Jurkat, Clone E6-1 (cell line): ENCODE results near the gene NRL.

Experiments used
- DNase-seq: peaks from one replicate; pipeline ENCODE4 v3.0.0-alpha.2; 2011; ENCODE audit warnings: low read depth, low spot score
- H3K4me3 ChIP-seq: 2 replicates; pipeline ENCODE4 v1.5.1; 2011; ENCODE audit warnings: mild to moderate bottlenecking, low read length, control low read depth, moderate library complexity

NRL gene

DNA sequence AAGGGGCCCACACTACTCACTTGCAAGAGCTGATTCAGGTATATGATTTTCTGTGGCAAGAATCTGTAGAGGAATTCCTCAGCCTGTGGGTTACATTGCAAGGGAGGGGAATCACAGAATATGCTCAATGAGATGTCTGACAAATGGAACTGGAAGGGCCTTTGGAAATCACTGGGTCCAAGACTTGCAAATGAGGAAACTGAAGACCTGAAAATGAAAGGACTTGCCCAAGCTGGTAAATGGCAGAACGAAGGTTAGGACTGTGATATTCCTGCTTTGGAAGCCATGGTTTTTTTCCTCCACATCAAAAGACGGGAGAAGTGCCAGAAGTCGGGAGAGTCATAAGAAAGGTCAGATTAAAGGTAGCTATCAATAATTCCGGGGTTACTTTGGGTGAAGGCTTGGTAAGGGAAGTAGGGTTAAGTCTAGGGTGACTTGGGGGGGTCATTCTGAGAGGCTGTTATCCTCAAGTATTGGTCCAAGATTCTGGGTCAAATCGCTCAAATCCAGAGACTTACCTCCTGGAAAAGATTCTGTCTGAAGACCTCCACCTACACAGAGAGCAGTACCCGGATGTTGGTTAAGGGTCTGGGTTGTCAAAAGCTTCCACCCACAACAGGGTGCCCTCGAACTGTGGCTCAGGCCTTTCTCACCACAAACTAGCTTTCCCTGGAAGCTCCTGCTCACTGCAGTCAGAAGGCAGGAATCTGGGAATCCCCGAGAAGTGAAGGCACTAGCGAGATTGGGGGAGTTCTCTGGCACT lies 31.1 kb upstream of the NRL start:
- H3K4me3 ChIP-seq = peak overlapping the region; percentile 97
- DNase-seq = no peak

DNA sequence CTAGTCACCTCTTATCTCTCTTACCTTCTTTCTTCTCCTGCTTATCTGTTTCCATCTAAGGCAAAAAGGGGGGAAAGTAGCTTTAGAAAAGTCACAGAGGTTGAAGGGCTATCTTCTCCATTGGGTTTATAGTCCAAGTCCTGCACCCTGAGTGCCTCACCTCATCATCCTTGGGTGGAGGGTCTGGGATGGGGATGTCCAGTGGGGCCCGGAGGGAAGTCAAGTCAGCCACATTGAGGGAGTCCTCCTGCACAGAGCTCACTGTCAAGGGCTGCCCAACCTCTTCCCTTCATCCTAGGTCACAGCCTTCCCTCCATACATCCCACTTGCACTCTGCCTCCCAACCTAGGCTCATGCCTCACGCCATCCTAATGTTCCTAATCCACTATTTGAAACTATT lies 30.5 kb upstream of the NRL start:
- DNase-seq = no peak
- peak overlapping the region; percentile 97 for H3K4me3 ChIP-seq

DNA sequence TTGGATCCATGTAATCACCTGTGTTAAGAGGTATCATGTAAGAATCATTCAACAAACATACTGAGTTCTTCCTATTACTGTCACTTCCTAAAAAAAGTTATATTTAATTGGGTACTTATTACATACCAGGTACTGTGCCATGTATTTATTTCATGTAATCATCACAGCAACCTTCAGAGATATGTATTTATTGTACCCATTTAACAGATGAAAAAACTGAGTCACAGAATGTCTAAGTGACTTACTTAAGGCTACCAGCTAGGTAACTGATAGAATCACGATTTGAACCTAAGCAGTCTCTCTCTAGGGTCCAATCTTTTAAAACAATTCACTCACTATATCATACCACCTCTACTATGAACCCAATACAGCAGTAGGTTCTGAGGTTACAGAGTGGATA lies 29.7 kb upstream of the NRL start:
- H3K4me3 ChIP-seq = no peak overlapping the region
- DNase-seq = no peak

DNA sequence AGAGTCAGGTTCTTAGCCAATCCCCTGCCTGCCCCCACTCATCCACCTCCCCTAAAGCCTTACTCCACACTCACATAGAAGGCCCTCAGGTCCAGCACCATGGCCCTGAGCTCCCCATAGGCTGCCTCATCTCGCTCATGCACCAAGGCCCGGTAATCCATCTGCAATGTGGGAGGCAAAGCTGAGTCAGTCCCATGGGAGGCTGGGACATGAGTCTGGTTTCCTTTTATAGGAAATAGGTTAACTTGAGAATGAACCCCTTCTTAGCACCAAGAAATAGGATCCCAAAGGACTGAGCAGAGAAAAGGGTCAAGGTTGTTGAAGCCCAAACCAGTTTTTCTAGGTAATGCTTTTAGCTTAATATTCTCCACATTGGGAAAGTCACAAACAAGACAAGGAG lies 28.8 kb upstream of the NRL start:
- no peak for DNase-seq
- H3K4me3 ChIP-seq = no peak overlapping the region

DNA sequence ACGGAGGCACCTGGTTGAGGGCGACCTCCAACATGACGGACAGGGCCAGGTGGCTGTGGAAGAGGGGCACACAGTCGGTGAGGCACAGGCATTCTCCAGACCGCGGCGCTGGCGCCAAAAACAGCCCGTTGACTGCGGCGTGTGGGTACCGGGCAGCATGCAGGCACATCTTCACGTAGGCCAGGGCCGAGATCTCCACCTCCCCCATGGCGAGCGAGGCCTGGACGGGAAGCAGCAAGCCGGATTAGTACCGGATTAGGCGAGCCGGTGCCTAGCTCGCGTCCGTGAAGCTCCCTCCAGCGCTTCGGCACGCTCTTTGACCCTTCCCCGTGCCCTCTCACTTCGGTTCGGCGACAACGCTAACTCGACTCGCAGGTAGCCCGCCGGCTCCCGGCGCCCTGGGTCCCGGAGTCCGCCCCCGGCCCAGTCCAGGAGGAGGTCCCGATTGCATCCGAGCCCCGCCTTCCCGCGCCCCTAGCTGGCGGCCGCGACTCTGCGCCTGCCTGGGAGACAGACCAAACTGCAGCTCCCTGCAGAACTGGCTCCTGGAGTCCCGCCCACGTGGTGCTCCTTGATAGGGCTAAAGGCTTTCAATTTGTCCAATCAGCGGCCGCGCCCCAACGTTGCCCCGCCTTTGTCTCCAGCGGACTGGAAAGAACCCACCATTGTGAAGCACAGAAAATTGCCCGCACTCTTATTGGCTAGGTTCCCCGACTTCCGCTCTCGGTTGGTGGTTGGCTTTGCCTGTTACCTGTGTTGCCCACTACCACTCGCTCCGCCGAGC lies 26.5 kb upstream of the NRL start, which contains the start of gene EMC9:
TSS of gene EMC9 (minus strand) at position 495 of the 784 bp plus-strand sequence. CDS start at position 208, 287 bp downstream.
- peak; percentile 99 for DNase-seq
- peak within 1 kb of the TSS; percentile 96 for H3K4me3 ChIP-seq

DNA sequence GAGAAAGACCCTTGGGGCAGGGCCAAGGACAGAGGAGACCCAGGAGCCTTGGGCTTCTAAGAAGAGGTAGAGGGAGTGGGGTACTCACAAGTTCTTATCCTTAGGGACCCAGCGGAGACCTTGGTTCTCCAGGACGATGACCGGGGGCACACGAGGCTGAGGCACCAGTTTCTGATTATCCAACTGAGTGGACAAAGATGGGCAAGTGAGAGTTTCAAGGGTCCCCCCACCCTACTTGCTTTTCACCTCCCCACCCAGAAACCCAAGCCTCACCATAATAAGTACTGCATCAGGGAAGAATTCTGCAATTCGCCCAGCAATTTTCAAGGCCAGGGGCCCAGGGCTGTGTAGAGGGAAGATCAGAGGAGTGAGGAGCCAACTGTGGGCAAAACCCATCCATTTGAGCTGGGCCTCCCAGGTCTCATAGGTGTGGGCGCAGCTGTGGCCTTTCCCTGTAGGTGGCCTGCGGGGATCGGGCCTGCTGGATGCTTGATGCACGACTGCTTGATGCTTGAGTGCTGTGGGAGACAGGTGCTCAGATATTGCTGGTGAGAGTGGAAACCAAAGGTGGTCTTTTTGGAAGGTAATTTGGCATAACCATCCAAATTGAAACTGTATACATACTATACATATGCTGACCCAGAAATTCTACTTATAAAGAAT lies 24.7 kb upstream of the NRL start:
- no peak overlapping the region for H3K4me3 ChIP-seq
- no peak for DNase-seq

DNA sequence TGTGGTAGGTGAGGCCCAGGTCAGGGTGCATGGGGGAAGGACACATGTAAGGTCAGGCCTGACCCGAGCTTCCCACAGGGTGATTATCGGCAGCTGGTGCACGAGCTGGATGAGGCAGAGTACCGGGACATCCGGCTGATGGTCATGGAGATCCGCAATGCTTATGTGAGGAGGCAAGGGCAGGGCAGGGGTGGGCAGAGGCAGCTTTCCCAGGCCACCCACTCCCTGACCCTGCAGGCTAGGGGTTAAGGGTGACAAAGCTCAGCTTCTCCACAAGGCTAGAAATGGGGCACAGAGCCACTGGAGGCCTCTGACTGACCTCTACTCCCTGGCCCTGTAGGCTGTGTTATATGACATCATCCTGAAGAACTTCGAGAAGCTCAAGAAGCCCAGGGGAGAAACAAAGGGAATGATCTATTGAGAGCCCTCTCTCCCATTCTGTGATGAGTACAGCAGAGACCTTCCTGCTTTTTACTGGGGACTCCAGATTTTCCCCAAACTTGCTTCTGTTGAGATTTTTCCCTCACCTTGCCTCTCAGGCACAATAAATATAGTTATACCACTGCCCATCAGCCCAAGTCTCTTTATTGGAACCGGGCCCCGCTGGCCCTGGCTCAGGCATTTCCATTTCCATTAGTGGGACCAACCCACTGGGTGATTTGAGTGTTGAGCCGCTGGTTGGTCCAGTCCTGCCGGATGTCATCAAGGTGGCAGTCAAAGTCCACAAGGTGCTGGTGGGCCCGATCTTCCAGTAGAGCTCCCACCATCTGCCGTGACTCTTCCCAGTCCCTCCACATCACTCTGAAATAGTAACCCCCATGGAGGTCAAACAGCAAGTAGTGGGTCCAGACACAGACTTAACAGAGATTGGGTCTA lies 23.9 kb upstream of the NRL start:
- no peak for DNase-seq
- no peak overlapping the region for H3K4me3 ChIP-seq

DNA sequence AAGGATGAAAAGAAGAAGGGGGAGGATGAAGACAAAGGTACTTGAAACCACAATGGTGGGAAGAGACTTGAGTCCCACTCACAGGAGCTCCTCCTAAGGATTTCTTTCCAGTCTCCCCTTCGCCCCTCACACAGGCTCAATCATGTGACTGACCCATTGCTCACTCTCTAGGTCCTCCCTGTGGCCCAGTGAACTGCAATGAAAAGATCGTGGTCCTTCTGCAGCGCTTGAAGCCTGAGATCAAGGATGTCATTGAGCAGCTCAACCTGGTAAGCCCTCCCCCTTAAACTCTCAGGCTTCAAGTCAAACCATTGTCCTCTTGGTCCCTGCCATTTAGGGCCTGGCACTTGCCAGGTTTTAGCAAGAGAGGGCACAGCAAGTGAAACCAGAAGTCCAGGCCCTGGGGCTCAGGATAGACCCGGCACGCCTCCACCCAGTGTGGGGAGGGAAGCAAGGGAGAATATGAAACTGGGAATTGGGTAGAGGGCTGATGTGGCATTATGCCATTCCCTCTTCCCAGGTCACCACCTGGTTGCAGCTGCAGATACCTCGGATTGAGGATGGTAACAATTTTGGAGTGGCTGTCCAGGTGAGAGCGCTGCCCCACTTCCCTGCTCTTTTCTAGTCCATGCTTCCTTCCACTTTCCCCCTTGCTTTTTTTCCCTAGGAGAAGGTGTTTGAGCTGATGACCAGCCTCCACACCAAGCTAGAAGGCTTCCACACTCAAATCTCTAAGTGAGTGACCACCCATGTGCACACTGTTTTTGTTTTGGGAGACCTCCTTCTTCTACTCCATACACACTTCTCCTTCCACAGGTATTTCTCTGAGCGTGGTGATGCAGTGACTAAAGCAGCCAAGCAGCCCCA lies 23.0 kb upstream of the NRL start:
- no peak overlapping the region for H3K4me3 ChIP-seq
- DNase-seq = no peak

DNA sequence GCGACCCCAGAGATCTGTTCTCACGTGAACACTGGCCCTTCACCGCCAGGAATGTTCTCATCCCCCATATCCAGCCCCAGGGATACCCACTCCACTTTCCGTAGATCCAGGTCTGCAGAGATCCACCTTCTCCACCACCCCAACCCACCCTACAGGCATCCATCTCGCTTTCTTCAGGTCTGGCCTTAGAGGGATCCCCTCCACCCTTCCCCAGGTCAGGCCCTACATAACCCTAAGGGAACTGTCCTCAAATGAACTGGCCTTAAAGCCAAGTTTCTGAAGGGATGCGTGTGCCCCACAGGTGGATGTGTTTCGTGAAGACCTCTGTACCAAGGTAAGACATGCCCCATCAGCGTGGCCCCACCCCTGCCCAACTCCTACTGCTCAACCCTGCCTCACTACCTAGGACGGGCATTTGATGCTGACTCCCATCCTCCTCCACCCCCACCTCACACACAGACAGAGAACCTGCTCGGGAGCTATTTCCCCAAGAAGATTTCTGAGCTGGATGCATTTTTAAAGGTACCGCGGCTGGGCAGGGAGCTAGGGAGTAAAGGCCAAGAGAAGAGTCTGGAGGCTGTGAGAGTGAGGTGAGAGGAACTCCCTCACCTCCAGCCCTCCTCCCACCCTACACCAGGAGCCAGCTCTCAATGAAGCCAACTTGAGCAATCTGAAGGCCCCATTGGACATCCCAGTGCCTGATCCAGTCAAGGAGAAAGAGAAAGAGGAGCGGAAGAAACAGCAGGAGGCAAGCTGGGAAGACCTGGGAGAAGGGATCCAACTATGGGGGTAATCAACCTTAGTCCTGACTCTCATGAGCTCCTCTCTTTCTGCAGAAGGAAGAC lies 22.2 kb upstream of the NRL start:
- DNase-seq = no peak
- H3K4me3 ChIP-seq = peak overlapping the region; percentile 83

DNA sequence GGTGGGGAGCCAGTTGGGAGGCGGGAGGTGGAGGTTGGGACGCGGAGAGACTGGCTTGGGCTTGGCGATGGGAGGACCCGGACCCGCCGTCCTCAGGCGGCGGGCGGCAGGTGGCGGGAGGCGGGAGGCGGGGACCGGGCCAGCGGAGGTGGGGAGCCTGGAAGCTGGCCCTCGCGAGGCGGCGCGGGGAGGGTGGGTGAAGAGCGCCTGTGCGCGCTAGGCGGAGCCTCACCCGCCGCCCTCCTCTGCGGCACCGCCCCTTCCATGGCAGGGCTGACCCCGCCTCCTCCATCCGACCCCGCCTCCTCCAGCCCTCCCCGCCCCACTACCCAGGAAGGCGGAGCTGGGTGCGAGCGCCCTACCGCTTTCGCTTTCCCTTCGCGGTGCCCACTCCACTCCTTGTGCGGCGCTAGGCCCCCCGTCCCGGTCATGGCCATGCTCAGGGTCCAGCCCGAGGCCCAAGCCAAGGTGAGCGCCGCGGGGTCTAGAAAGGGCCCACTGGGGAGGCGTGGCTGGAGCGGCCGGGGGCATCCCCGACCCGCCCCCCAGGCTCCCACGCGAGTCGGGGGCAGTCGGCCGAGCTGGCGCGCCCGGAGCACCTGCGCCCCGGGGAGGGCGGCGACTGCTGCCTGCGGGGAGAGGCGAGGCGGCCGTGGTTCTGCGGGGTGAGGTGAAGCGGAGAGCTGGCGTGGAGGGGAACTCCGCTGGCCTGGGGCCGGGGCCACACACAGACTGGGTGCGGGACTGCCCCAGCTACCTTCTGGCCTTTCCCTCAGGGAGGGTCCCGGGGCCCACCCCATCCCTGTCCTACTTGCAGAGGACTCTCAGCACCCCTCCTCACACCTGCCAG lies 21.3 kb upstream of the NRL start, which contains the start of gene PSME1:
TSS of gene PSME1 (plus strand) at position 361 of the 850 bp plus-strand sequence. CDS start at position 430, 69 bp downstream.
- H3K4me3 ChIP-seq = peak within 1 kb of the TSS; percentile 83
- DNase-seq = peak; percentile 82

DNA sequence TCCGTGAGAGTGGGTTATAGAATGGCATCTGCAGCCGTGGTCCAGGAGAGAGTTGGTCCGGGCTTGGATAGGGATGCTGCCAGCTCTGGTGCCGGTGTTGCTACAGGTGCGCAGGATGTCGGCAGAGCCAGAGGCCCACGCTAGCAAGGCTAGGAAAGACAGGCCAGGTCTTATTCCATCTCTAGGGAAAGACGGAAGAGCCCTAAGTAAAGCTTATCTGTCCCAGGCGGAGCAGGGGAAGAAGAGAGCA lies 20.8 kb upstream of the NRL start:
- no peak for DNase-seq
- peak overlapping the region; percentile 83 for H3K4me3 ChIP-seq

DNA sequence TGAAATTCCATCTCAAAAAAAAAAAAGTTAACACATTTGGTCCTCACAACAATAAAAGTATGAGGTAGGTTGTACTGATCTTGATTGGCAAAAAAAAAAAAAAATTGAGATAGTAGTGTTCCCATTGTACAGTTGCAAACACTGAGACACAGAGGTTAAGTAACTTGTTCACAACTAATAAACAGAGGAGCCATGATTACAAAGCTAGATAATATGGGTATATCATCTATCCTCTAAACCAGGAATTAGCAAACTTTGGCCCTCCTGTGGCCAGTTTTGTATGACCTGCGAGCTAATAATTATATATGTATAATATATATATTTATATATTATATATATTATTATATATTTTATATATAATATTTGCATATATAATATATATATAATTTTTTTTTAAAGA lies 19.0 kb upstream of the NRL start:
- DNase-seq = no peak
- H3K4me3 ChIP-seq = no peak overlapping the region

DNA sequence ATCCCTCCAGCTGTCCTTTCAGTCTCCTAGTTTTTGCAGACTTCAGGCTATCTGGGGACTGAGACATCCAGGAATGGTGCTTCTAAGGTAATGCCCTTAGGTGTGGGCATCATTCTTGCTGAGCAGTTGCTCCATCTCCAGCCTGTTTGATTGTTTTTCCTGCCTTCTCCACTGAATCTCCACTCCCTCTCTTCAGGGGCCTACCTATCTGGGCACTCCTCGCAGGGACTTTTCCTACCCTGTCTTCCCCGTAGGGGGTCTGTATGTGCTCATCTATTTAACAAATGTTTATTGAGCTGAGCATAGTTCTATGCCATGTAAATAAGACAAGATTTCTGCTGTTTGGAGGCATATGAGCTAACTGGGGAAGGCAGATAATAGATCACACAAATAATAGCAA lies 18.2 kb upstream of the NRL start:
- DNase-seq = no peak
- H3K4me3 ChIP-seq = no peak overlapping the region

DNA sequence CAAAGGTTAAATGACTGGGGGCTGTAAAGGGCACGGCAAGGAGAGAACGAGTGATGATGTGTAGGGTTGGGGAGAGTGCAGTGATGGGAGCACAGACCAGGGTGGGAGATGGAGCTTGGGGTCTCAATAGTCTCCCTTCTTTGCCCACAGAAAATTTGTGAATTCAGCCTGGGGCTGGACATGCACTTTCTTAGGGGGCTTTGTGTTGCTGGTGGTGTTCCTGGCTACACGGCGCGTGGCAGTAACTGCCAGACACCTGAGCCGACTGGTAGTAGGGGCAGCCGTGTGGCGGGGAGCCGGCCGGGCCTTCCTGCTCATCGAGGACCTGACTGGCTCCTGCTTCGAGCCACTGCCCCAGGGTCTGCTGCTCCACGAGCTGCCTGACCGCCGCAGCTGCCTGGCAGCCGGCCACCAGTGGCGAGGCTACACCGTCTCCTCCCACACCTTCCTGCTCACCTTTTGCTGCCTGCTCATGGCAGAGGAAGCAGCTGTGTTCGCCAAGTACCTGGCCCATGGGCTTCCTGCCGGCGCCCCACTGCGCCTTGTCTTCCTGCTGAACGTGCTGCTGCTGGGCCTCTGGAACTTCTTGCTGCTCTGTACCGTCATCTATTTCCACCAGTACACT lies 17.4 kb upstream of the NRL start:
- no peak overlapping the region for H3K4me3 ChIP-seq
- no peak for DNase-seq

DNA sequence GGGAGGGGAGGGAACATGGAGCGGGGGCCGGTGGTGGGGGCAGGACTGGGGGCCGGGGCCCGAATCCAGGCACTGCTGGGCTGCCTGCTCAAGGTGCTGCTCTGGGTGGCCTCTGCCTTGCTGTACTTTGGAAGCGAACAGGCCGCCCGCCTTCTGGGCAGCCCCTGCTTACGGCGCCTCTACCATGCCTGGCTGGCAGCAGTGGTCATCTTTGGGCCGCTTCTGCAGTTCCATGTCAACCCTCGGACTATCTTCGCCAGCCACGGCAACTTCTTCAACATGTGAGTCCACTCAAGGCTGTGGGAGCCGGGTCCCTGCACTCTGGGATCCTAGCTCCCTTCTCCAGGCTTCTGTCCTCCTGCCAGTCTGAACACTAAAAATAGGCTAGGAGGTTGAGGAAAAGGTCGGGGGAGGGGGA lies 16.8 kb upstream of the NRL start:
- no peak for DNase-seq
- H3K4me3 ChIP-seq = no peak overlapping the region
